ENCODE measurements around the gene CELF2.

DNA sequence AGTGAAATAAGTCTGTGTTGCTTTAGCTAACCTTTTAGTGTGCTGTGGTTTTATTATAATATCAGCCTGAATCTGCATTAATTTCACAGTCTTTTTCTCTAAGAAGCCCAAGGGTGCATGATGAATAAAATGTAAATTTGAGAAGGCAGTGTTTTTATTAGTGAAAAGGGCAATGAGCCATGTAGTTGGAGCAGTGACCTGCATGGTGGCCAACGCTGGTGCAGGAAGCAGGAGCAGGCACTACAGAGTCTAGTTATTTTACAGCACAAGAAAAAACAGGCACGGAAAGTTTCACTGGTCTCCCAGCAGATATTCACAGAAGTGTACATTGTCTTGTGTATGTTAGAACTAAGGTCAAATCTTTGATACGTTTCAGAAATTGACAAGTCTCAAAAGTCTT lies 247.8 kb downstream of the CELF2 start:
- TF ChIP-seq, protein P1, sequence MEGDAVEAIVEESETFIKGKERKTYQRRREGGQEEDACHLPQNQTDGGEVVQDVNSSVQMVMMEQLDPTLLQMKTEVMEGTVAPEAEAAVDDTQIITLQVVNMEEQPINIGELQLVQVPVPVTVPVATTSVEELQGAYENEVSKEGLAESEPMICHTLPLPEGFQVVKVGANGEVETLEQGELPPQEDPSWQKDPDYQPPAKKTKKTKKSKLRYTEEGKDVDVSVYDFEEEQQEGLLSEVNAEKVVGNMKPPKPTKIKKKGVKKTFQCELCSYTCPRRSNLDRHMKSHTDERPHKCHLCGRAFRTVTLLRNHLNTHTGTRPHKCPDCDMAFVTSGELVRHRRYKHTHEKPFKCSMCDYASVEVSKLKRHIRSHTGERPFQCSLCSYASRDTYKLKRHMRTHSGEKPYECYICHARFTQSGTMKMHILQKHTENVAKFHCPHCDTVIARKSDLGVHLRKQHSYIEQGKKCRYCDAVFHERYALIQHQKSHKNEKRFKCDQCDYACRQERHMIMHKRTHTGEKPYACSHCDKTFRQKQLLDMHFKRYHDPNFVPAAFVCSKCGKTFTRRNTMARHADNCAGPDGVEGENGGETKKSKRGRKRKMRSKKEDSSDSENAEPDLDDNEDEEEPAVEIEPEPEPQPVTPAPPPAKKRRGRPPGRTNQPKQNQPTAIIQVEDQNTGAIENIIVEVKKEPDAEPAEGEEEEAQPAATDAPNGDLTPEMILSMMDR (IDR thresholded peaks at IDR 0.05): no peak
- TF ChIP-seq EZH2 (IDR thresholded peaks at IDR 0.05): no peak
